Measurements from ENCODE around the gene RCOR3.

- TF ChIP-seq CTCF (conservative IDR thresholded peaks at IDR 0.05; ENCODE audit: low read depth, low read length) (no peak), EZH2 (IDR thresholded peaks at IDR 0.05; ENCODE audit: borderline replicate concordance, low read depth, low read length, poor library complexity, severe bottlenecking) (no peak)
Observed at GRCh38 chr1:211329764-211330201, 70.6 kb downstream of the RCOR3 start.

Measured in A673 (cell line).